ENCODE results near the gene GAD1. TPM values are rescaled to one million over a fixed set of nuclear protein-coding genes. Genes with fewer than 3 reads are reported as not detected.

GAD1 gene
- polyA plus RNA-seq, 1 donor = 1.4 TPM

DNA sequence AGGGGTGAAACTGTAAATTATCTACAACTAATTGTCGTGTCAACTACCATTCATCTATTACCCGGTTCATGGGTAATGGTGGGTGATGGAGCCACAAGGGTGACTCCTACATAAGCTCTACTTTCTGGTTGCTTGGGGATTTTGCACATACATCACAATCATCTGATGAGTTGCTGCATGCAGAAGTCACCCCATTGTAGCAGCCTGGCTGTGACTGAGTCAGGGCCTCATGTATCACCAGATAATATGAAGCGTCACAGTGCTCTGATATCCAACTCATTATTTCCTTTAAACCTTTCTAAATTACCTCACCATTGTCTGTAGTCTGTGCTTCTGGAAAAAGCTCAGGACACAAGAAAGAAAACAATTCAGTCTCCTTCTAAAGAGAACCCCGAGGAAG lies 79.9 kb downstream of the GAD1 start:
- DNase-seq = no peak

- DNase-seq = no peak
Observed at GRCh38 chr2:170897108-170897507, 80.4 kb downstream of the GAD1 start.

GRCh38 chr2:170905864-170906263 lies 89.2 kb downstream of the GAD1 start:
- no peak for DNase-seq

Other genes starting within 250 kb of the GAD1 start
- 0.47 TPM for gene SP5, start 101.5 kb upstream of the GAD1 start, polyA plus RNA-seq (ENCODE audit: insufficient read length)
- 2.4 TPM for gene ERICH2, start 46.5 kb upstream of the GAD1 start, polyA plus RNA-seq (ENCODE audit: insufficient read length)
- gene GORASP2, start 112.4 kb downstream of the GAD1 start, polyA plus RNA-seq (ENCODE audit: insufficient read length) = 84.8 TPM

Measured in left kidney (tissue), 2 donors.